ENCODE results near the gene BEST1. TPM values are rescaled to one million over a fixed set of nuclear protein-coding genes. Genes with fewer than 3 reads are reported as not detected.

BEST1 gene
- total and polyA plus RNA-seq, 2 of the 13 experiments (the other 11 are each of a cell fraction or from before 2014, with no cell fraction given) = 0.09 to 0.65 TPM

GRCh38 chr11:61961570-61962212 lies 11.5 kb downstream of the BEST1 start (continued):
- TF ChIP-seq NCOR1 (IDR thresholded peaks at IDR 0.05; ENCODE audit: borderline replicate concordance, low read length) (peak; percentile 51; the same call in 1 of the 2 replicates), ZFP90 (CRISPR knock-in tag; IDR thresholded peaks at IDR 0.05; ENCODE audit: borderline replicate concordance) (no peak), SOX5 (CRISPR knock-in tag; IDR thresholded peaks at IDR 0.05; ENCODE audit: borderline replicate concordance) (no peak), RXRA (CRISPR knock-in tag; IDR thresholded peaks at IDR 0.05) (peak; percentile 74; the same call in 1 of the 2 replicates), BCL6 (CRISPR knock-in tag; IDR thresholded peaks at IDR 0.05) (peak; percentile 32; the same call in 1 of the 2 replicates), ZNF615 (CRISPR knock-in tag; IDR thresholded peaks at IDR 0.05; ENCODE audit: borderline replicate concordance) (no peak), ZNF20 (CRISPR knock-in tag; IDR thresholded peaks at IDR 0.05) (no peak), THYN1 (CRISPR knock-in tag; IDR thresholded peaks at IDR 0.05; ENCODE audit: borderline replicate concordance, low read depth) (0 out of 2 replicates have a peak, but pooled peaks have one; percentile 79), FOXP1 (IDR thresholded peaks at IDR 0.05) (no peak), FOXP1 (CRISPR knock-in tag; IDR thresholded peaks at IDR 0.05) (no peak), HBP1 (CRISPR knock-in tag; IDR thresholded peaks at IDR 0.05; ENCODE audit: low read depth) (no peak), ZSCAN9 (CRISPR knock-in tag; IDR thresholded peaks at IDR 0.05; ENCODE audit: borderline replicate concordance) (no peak), POLR2AphosphoS5 (IDR thresholded peaks at IDR 0.05; ENCODE audit: low read depth, low read length) (no peak), KLF9 (CRISPR knock-in tag; IDR thresholded peaks at IDR 0.05; ENCODE audit: low read depth) (no peak), ZNF3 (CRISPR knock-in tag; IDR thresholded peaks at IDR 0.05) (peak; percentile 71; the same call in 1 of the 2 replicates), CENPT (CRISPR knock-in tag; IDR thresholded peaks at IDR 0.05; ENCODE audit: low read depth) (no peak), BRD4 (CRISPR knock-in tag; IDR thresholded peaks at IDR 0.05) (no peak), HNRNPH1 (optimal IDR thresholded peaks at IDR 0.05; ENCODE audit: low read depth, low read length) (no peak), GATAD1 (CRISPR knock-in tag; IDR thresholded peaks at IDR 0.05) (no peak), SP2 (CRISPR knock-in tag; IDR thresholded peaks at IDR 0.05) (no peak), BRF2 (CRISPR knock-in tag; IDR thresholded peaks at IDR 0.05) (no peak), ZFY (CRISPR knock-in tag; IDR thresholded peaks at IDR 0.05) (no peak), RARA (CRISPR knock-in tag; IDR thresholded peaks at IDR 0.05) (0 out of 2 replicates have a peak, but pooled peaks have one; percentile 25), SRY (CRISPR knock-in tag; IDR thresholded peaks at IDR 0.05) (no peak), ATRX (CRISPR knock-in tag; IDR thresholded peaks at IDR 0.05; ENCODE audit: borderline replicate concordance) (no peak), ASH2L (IDR thresholded peaks at IDR 0.05; ENCODE audit: insufficient read length, low read depth, low read length) (no peak)
- TF ChIP-seq, protein P1, sequence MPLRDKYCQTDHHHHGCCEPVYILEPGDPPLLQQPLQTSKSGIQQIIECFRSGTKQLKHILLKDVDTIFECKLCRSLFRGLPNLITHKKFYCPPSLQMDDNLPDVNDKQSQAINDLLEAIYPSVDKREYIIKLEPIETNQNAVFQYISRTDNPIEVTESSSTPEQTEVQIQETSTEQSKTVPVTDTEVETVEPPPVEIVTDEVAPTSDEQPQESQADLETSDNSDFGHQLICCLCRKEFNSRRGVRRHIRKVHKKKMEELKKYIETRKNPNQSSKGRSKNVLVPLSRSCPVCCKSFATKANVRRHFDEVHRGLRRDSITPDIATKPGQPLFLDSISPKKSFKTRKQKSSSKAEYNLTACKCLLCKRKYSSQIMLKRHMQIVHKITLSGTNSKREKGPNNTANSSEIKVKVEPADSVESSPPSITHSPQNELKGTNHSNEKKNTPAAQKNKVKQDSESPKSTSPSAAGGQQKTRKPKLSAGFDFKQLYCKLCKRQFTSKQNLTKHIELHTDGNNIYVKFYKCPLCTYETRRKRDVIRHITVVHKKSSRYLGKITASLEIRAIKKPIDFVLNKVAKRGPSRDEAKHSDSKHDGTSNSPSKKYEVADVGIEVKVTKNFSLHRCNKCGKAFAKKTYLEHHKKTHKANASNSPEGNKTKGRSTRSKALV (CRISPR knock-in tag; IDR thresholded peaks at IDR 0.05) = no peak
- TF ChIP-seq, protein P2, sequence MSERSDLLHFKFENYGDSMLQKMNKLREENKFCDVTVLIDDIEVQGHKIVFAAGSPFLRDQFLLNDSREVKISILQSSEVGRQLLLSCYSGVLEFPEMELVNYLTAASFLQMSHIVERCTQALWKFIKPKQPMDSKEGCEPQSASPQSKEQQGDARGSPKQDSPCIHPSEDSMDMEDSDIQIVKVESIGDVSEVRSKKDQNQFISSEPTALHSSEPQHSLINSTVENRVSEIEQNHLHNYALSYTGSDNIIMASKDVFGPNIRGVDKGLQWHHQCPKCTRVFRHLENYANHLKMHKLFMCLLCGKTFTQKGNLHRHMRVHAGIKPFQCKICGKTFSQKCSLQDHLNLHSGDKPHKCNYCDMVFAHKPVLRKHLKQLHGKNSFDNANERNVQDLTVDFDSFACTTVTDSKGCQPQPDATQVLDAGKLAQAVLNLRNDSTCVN (CRISPR knock-in tag; IDR thresholded peaks at IDR 0.05; ENCODE audit: borderline replicate concordance) = peak; percentile 100
